HL-60 (cell line): ENCODE data around the gene UGDH.

Source experiments
- DNase-seq, 2 experiments: peaks; one replicate each; pipeline ENCODE4 v3.0.0-alpha.2; 2010 to 2020; ENCODE audit warnings: low read depth in 1 of 2, low spot score in 1 of 2
- H3K27ac ChIP-seq: fragments of 250-450 bp; sonication (Bioruptor Pico); replicated peaks from 2 replicates; pipeline ENCODE4 v1.5.1; 2020; ENCODE audit warnings: mild to moderate bottlenecking, moderate library complexity
- H3K27me3 ChIP-seq: fragments of 250-450 bp; sonication (Bioruptor Pico); 2 replicates; pipeline ENCODE4 v1.5.1; 2021; ENCODE audit warnings: mild to moderate bottlenecking, moderate library complexity; ENCODE audit not compliant: insufficient read depth, poor library complexity, severe bottlenecking
- H3K4me3 ChIP-seq: replicated peaks from 2 replicates; pipeline ENCODE4 v1.5.1; 2011; ENCODE audit warnings: mild to moderate bottlenecking, control low read depth, low read length; ENCODE audit not compliant: insufficient read depth
- CTCF ChIP-seq: IDR thresholded peaks from one replicate; pipeline ENCODE4 v1.5.1; 2011; ENCODE audit warnings: low read length, control low read depth, inconsistent platforms; ENCODE audit not compliant: insufficient read depth
- GABPA ChIP-seq: IDR thresholded peaks from 2 replicates; pipeline ENCODE4 v1.6.1; 2012; ENCODE audit warnings: low read depth
- POLR2AphosphoS5 ChIP-seq: IDR thresholded peaks from 2 replicates; pipeline ENCODE4 v1.6.1; 2012; ENCODE audit warnings: low read depth
- REST ChIP-seq: IDR thresholded peaks from 2 replicates; pipeline ENCODE4 v1.6.1; 2012; ENCODE audit warnings: low read depth; ENCODE audit not compliant: insufficient replicate concordance
- SPI1 ChIP-seq: IDR thresholded peaks from 2 replicates; pipeline ENCODE4 v1.6.1; 2012; ENCODE audit warnings: low read depth, mild to moderate bottlenecking, borderline replicate concordance

Gene UGDH

DNA sequence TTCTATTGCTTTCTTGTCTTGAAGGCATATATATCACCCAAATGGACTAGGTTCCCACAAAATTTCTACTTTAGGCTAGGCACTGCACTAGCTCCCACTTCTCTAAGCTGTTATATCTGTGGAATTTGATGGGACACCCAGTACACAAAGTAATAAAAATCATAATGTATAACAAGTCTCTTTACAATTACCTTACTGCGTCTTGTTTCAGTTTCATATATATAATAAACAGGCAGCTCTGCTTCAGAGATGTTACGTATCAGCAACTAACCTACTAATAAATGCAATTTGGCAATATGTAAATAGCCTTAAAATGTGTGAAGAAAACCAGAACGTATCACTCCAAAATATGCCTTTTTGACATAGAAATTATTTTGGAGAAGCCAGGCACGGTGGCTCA is 42.0 kb upstream of the UGDH start:
- DNase-seq = no peak
- Histone ChIP-seq H3K4me3 (no peak overlapping the region), H3K27ac (no peak overlapping the region), H3K27me3 (no peaks in the 10 kb centered on the region)
- no peak for TF ChIP-seq GABPA
- TF ChIP-seq CTCF = no peak
- TF ChIP-seq REST = no peak
- no peak for TF ChIP-seq POLR2AphosphoS5
- no peak for TF ChIP-seq SPI1

- no peak overlapping the region for H3K4me3 ChIP-seq
- no peak for DNase-seq
- no peaks in the 10 kb centered on the region for H3K27me3 ChIP-seq
- no peak overlapping the region for H3K27ac ChIP-seq
- TF ChIP-seq CTCF (no peak), REST (no peak), GABPA (no peak), POLR2AphosphoS5 (no peak), SPI1 (no peak)
These were observed 41.6 kb upstream of the UGDH start for GRCh38 chr4:39568805-39569204.

- no peak for DNase-seq
- Histone ChIP-seq H3K27ac (no peak overlapping the region), H3K4me3 (no peak overlapping the region), H3K27me3 (no peaks in the 10 kb centered on the region)
- TF ChIP-seq REST (no peak), SPI1 (no peak), GABPA (no peak), POLR2AphosphoS5 (no peak), CTCF (no peak)
These were observed 38.8 kb upstream of the UGDH start for GRCh38 chr4:39565878-39566600.
